ENCODE results near the gene TMEM33. TPM values are rescaled to one million over a fixed set of nuclear protein-coding genes. Genes with fewer than 3 reads are reported as not detected.

Gene TMEM33
- total RNA-seq, 1 experiment from 2014 or later = 82.4 TPM

DNA sequence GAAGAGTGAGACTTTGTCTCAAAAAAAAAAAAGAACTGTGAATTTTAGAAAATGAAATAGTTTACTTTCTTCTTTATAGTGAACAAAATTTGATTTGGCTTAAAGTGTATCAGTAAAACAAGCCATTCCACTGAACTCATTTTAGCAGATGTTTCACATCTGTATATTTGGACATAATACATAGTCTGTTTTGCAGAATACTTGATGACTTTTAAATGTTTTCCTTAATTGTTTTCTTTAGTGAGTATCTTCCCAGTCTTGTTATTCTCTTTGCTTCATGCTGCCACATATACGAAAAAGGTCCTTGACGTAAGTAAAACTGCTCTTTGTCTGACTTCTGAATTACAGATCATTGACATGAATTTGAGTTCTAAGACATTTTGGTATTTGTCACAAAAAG lies 8.3 kb downstream of the TMEM33 start:
- H4K20me1 ChIP-seq (ENCODE audit: insufficient read depth) = peaks cover 7% of the 10 kb centered on the region; the same call in 1 of the 2 replicates
- no peaks in the 10 kb centered on the region for H3K9me3 ChIP-seq (ENCODE audit: control insufficient read depth in 1 of 2, insufficient read depth in 1 of 2, low read depth in 1 of 2, low read length in 2 of 2)
- no peak overlapping the region for H3K27ac ChIP-seq (ENCODE audit: low read depth, low read length)
- no peak for TF ChIP-seq SP1 (IDR thresholded peaks at IDR 0.05; ENCODE audit: low read depth)
- TF ChIP-seq EZH2phosphoT487 (IDR thresholded peaks at IDR 0.05; ENCODE audit: borderline replicate concordance) = no peak
- TF ChIP-seq CEBPB (IDR thresholded peaks at IDR 0.05; ENCODE audit: low read depth) = no peak
- no peak for TF ChIP-seq RAD21 (IDR thresholded peaks at IDR 0.05; ENCODE audit: low read depth)
- TF ChIP-seq YY1 (IDR thresholded peaks at IDR 0.05; ENCODE audit: extremely low read depth, insufficient replicate concordance, low read depth, low read length) = no peak
- TF ChIP-seq CBX3 (IDR thresholded peaks at IDR 0.05; ENCODE audit: low read depth) = no peak
- TF ChIP-seq, protein P1, sequence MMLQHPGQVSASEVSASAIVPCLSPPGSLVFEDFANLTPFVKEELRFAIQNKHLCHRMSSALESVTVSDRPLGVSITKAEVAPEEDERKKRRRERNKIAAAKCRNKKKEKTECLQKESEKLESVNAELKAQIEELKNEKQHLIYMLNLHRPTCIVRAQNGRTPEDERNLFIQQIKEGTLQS (IDR thresholded peaks at IDR 0.05) = no peak
- TF ChIP-seq EZH2 (IDR thresholded peaks at IDR 0.05) = no peak
- TF ChIP-seq, protein P2, sequence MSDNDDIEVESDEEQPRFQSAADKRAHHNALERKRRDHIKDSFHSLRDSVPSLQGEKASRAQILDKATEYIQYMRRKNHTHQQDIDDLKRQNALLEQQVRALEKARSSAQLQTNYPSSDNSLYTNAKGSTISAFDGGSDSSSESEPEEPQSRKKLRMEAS (IDR thresholded peaks at IDR 0.05) = no peak
- TF ChIP-seq POLR2A (IDR thresholded peaks at IDR 0.05; ENCODE audit: borderline replicate concordance, extremely low read depth, insufficient read depth, insufficient read length) = no peak
- no peak for TF ChIP-seq ZNF274 (IDR thresholded peaks at IDR 0.05; ENCODE audit: low read depth, low read length)
- TF ChIP-seq SIN3A (IDR thresholded peaks at IDR 0.05; ENCODE audit: low read depth) = no peak
- TF ChIP-seq JUND (IDR thresholded peaks at IDR 0.05) = no peak
- TF ChIP-seq ELF1 (IDR thresholded peaks at IDR 0.05; ENCODE audit: borderline replicate concordance, low read depth) = no peak
- no peak for TF ChIP-seq ZFX (IDR thresholded peaks at IDR 0.05)
- no peak for TF ChIP-seq FOSL1 (IDR thresholded peaks at IDR 0.05; ENCODE audit: low read depth)
- TF ChIP-seq, protein P3, sequence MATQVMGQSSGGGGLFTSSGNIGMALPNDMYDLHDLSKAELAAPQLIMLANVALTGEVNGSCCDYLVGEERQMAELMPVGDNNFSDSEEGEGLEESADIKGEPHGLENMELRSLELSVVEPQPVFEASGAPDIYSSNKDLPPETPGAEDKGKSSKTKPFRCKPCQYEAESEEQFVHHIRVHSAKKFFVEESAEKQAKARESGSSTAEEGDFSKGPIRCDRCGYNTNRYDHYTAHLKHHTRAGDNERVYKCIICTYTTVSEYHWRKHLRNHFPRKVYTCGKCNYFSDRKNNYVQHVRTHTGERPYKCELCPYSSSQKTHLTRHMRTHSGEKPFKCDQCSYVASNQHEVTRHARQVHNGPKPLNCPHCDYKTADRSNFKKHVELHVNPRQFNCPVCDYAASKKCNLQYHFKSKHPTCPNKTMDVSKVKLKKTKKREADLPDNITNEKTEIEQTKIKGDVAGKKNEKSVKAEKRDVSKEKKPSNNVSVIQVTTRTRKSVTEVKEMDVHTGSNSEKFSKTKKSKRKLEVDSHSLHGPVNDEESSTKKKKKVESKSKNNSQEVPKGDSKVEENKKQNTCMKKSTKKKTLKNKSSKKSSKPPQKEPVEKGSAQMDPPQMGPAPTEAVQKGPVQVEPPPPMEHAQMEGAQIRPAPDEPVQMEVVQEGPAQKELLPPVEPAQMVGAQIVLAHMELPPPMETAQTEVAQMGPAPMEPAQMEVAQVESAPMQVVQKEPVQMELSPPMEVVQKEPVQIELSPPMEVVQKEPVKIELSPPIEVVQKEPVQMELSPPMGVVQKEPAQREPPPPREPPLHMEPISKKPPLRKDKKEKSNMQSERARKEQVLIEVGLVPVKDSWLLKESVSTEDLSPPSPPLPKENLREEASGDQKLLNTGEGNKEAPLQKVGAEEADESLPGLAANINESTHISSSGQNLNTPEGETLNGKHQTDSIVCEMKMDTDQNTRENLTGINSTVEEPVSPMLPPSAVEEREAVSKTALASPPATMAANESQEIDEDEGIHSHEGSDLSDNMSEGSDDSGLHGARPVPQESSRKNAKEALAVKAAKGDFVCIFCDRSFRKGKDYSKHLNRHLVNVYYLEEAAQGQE (IDR thresholded peaks at IDR 0.05; ENCODE audit: low read depth) = no peak
- TF ChIP-seq, protein P4, sequence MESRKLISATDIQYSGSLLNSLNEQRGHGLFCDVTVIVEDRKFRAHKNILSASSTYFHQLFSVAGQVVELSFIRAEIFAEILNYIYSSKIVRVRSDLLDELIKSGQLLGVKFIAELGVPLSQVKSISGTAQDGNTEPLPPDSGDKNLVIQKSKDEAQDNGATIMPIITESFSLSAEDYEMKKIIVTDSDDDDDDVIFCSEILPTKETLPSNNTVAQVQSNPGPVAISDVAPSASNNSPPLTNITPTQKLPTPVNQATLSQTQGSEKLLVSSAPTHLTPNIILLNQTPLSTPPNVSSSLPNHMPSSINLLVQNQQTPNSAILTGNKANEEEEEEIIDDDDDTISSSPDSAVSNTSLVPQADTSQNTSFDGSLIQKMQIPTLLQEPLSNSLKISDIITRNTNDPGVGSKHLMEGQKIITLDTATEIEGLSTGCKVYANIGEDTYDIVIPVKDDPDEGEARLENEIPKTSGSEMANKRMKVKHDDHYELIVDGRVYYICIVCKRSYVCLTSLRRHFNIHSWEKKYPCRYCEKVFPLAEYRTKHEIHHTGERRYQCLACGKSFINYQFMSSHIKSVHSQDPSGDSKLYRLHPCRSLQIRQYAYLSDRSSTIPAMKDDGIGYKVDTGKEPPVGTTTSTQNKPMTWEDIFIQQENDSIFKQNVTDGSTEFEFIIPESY (IDR thresholded peaks at IDR 0.05; ENCODE audit: extremely low read depth, insufficient replicate concordance, low read length) = no peak
- TF ChIP-seq SRF (IDR thresholded peaks at IDR 0.05; ENCODE audit: low read depth) = no peak
- no peak for TF ChIP-seq POLR2AphosphoS5 (IDR thresholded peaks at IDR 0.05; ENCODE audit: low read depth, low read length)
- H3K4me2 ChIP-seq (ENCODE audit: low read length) = no peak overlapping the region
- no peak overlapping the region for H3K9ac ChIP-seq (ENCODE audit: low read length)
- H3K9me2 ChIP-seq (ENCODE audit: insufficient read depth) = no peaks in the 10 kb centered on the region
- H2AFZ ChIP-seq (ENCODE audit: low read depth, low read length, poor library complexity, severe bottlenecking) = no peak overlapping the region
- ATAC-seq (no peak), DNase-seq (ENCODE audit: low read depth, low spot score) (no peak)
- H3K36me3 ChIP-seq (ENCODE audit: control insufficient read depth in 1 of 2, insufficient read depth in 2 of 2, low read length in 2 of 2) = peaks cover 23 to 29% of the 10 kb centered on the region in 2 experiments
- POLR2A ChIA-PET = no interaction called here
- H3K4me1 ChIP-seq (ENCODE audit: control insufficient read depth in 1 of 2, insufficient read depth in 2 of 2, low read length in 2 of 2) = no peaks in the 10 kb centered on the region
- intact Hi-C loops (cut with micrococcal nuclease) = no loop called here
- CTCF ChIA-PET = no interaction called here
- BruUV-seq (replicated peaks) = no TSS peak
- RAD21 ChIA-PET (ENCODE audit: low non-redundant PET in 1 of 2, low total read pairs in 2 of 2, uncharacterized antibody in 2 of 2, unreplicated experiment in 2 of 2) = no interaction called here
- no peak overlapping the region for H3K4me3 ChIP-seq (replicated peaks in 1 of 2; ENCODE audit: low read depth in 1 of 2, low read length in 2 of 2)
- H3K79me2 ChIP-seq (ENCODE audit: insufficient read depth, low read length) = peaks cover 98% of the 10 kb centered on the region
- H3K27me3 ChIP-seq (ENCODE audit: insufficient read depth, low read length) = no peaks in the 10 kb centered on the region

All from HCT116 (cell line).